ENCODE results near the gene SCD5.

Gene SCD5

DNA sequence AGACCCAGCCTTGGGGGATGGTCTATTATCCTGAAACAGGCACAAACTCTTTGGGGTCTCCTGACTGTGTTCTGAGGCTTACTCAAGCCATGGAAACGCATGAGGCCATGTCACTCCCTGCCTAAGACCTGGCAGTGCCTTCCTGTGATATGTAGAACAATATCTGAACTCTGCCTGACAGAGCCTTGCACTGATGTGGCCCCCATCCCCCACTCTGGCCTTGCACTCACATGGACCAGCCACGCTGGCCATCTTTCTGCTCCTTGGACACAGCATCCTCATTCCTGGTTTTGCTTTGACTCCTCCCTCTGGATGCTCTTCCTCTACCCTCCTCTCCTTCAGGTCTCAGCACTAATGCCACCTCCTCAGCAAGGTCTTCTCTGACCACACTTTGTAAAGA is 100.2 kb downstream of the SCD5 start:
- TF ChIP-seq, protein P1, sequence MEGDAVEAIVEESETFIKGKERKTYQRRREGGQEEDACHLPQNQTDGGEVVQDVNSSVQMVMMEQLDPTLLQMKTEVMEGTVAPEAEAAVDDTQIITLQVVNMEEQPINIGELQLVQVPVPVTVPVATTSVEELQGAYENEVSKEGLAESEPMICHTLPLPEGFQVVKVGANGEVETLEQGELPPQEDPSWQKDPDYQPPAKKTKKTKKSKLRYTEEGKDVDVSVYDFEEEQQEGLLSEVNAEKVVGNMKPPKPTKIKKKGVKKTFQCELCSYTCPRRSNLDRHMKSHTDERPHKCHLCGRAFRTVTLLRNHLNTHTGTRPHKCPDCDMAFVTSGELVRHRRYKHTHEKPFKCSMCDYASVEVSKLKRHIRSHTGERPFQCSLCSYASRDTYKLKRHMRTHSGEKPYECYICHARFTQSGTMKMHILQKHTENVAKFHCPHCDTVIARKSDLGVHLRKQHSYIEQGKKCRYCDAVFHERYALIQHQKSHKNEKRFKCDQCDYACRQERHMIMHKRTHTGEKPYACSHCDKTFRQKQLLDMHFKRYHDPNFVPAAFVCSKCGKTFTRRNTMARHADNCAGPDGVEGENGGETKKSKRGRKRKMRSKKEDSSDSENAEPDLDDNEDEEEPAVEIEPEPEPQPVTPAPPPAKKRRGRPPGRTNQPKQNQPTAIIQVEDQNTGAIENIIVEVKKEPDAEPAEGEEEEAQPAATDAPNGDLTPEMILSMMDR (IDR thresholded peaks at IDR 0.05) = no peak

DNA sequence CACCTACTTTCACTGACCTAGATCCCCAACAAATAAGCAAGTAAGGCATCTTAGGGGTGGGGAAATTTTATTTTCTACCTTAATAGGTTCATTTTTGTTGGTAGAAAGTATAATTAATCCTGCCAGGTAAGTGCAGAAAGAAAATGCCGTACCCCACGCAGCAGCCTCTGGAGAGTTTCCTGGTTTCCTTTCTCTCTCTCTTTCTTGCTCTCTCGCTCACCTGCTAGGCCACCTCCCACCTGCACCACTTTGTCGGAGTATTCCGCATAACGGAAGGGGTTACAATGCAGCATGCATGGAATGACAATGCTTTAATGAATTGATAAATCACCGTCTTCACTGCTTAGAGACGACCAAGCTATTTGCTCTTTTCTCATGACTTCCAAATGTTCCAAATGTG is 101.0 kb downstream of the SCD5 start:
- TF ChIP-seq, protein P1 (IDR thresholded peaks at IDR 0.05) = no peak

DNA sequence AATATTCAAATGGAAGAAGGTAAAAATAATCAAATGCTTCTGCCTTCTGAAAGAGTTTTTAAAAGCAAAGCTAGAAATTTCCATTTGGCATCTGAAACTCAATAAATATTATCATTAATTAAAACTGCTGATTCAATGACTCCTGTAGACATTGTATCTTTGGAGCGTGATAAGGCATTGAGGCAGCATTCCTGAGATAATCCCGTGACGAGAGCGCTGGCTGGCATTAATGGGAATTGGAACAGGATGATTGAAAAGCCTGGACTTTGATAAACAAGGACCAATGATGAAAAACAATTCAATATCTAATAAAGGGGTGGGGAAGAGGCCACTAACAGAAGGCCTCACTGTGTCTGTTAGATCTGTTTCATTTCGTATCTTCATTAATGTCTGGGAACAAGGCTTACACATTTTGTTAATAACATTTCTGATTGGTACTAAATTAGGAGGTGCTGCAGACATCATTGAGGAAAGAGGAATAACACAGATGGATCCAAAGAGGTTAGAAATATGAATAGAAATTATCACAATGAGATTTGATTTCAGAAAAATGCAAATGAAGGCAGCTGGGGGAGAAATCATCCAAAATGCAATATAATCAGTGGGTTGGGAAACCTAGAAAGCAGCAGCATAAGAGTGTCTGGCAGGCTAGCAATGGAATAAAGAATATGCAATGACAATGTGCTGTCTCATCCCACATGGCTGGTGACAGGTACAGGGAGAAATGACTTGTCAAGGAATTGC is 102.3 kb downstream of the SCD5 start:
- TF ChIP-seq, protein P1 (IDR thresholded peaks at IDR 0.05) = no peak

DNA sequence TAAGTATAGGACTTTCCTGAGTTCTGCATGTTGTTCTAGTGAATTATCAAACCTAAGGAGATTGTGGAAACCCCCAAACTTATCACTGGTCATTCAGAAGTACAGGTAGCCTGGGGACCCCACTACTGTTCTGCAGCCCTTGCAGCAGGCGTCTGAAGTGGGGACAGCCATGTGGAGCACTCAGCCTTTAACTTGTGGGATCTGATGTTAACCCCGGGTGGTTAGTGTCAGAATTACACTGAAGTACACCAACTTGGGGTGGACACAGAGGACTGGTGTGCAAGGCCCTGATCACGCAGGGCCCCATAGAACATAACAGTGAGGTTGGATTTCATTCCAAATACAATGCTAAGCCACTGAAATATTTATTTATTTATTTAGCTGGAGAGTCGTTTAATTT is 103.7 kb downstream of the SCD5 start:
- TF ChIP-seq, protein P1 (IDR thresholded peaks at IDR 0.05) = no peak

DNA sequence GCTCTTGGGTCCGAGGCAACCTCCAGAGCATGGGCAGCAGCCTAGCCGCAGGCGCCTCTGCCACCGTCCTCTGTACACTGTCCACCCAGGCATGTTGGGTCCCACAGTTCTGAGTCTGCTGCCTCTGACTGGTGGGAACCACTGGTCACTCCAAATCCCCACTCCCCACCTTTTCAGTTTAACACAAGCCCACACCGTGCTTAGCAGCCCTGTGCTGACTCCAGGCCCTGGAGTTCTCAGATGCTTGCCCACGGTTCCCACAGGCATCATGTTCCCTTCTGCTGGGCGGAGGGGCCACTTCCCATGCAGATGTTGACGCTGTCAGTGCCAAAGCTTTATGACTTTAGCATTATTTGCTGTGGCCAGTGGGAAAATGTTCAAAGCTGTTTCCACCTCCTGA is 104.5 kb downstream of the SCD5 start:
- TF ChIP-seq, protein P1 (IDR thresholded peaks at IDR 0.05) = no peak

DNA sequence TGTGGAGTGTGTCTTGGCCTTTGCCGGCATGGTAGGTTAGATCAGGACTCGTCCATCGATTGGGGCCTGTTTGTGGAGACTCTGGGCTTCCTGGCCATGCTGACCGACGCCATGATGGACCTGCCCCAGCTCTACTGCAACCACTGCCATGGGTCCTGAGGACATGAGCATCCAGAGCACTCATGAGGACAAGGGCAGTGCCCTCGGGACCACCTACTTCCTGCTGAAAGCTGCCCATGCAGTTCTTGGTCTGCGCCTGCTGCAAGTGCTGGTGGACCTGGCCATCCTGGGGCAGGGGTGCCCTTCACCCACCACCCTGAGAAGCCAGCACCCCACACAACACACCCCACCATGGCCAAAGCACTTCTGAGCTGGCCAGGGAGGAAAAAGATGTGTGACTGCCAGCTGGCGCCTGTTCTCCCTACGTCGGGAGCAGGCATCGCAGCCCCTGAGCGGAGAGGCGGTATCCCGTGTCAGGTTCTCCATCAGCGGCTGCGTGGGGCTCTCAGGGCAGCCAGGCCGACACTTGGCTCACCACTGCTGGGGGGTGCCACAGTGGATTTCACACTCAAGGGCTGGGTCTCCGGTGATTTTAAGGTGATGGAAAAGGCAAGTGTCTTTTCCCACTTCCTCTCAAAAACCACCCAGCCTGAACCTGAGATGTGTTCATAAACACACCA is 106.4 kb downstream of the SCD5 start:
- TF ChIP-seq, protein P1 (IDR thresholded peaks at IDR 0.05) = no peak

DNA sequence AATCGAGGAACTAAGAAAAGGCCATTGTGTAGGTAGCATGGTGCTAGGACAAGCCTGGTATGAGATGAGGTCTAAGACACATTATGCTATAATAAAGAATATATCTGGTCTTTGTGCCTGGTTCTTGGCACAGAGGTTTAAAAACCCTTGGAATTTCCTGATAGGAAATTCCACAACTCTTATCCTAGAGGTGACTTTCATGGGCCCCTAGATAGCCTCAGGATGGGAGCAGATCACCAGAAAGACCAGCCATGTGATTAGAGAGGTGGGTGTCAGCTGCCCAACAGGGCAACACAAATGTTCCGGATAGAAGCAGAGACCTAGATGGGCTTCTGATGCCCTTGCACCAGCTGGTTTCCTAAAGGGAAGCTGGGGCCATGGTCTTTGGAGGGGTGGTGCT is 107.2 kb downstream of the SCD5 start:
- TF ChIP-seq, protein P1 (IDR thresholded peaks at IDR 0.05) = no peak

Measured in LNCAP (cell line).